ENCODE data around the gene SLC22A1. TPM values are rescaled to one million over a fixed set of nuclear protein-coding genes. Genes with fewer than 3 reads are reported as not detected.
A peak's percentile ranks its signal among the peaks of the same experiment; 100 is the strongest.
"Not testable (repeated sequence)": the region's sequence is repeated elsewhere in the genome, so short reads cannot be mapped to it uniquely, and the experiment has no call there.

SLC22A1 gene
- polyA plus RNA-seq, 1 donor from 2014 or later: 0.18 TPM

- Mint-ChIP-seq H3K27ac (no peak overlapping the region), H3K27me3 (peaks cover 4% of the 10 kb centered on the region), H3K36me3 (no peaks in the 10 kb centered on the region), H3K4me3 (no peak overlapping the region), H3K9me3 (peaks cover 0 to 4% (median 2%) of the 10 kb centered on the region in 3 donors), H3K4me1 (no peaks in the 10 kb centered on the region)
These were observed 39.5 kb downstream of the SLC22A1 start for GRCh38 chr6:160160929-160161646.

DNA sequence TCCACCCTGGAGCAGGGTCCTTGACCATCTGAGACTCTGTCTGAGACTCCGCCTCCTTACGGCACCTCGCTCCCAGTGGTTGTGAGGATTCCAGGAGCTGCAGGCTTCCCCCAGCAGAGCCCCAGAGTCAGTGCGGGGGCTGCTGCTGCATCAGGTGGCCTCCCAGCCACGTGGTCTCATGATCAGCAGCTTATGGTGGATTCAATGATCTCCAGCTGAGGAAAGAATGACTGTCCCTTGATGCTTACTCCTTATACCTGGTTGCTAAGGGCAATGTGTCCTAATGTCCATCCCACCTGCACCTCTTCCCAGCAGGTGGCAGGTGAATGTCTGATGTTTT, 40.0 kb downstream of the SLC22A1 start:
- Mint-ChIP-seq H3K27me3 (peaks cover 4% of the 10 kb centered on the region), H3K4me3 (no peak overlapping the region), H3K4me1 (no peaks in the 10 kb centered on the region)

GRCh38 chr6:160162030-160162566, 40.5 kb downstream of the SLC22A1 start:
- no peaks in the 10 kb centered on the region for H3K4me1 Mint-ChIP-seq
- H3K36me3 Mint-ChIP-seq: no peaks in the 10 kb centered on the region
- H3K27ac Mint-ChIP-seq: peak overlapping the region in 1 of 3 donors; percentile 29
- H3K27me3 Mint-ChIP-seq: peaks cover 4% of the 10 kb centered on the region
- H3K9me3 Mint-ChIP-seq: peaks cover 0 to 4% (median 2%) of the 10 kb centered on the region in 3 donors
- H3K4me3 Mint-ChIP-seq: no peak overlapping the region

More for the DNA sequence above, 40.0 kb downstream of the SLC22A1 start:
- Mint-ChIP-seq H3K9me3 (peaks cover 0 to 4% (median 2%) of the 10 kb centered on the region in 3 donors), H3K36me3 (no peaks in the 10 kb centered on the region), H3K27ac (no peak overlapping the region)

DNA sequence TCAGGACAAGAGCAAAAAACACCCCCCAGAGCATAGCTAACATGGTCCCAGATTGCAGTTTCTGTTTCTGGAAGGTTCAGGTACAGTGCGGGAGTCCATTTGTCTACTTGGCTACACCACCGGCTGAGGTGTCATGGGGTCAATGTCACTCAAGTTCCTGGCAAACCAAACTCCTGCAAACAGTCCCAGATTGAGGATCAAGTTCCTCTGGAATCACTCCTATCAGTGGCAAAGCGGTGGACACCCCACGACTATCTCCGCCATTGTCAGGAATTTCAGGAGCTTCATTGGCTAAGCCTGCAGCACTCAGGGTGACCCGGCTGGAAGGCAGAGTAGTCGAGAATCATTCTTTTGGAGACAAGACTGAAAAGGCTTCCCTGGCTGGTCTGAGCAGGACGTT, 41.8 kb downstream of the SLC22A1 start:
- H3K9me3 Mint-ChIP-seq: peaks cover 0 to 5% (median 4%) of the 10 kb centered on the region in 3 donors
- H3K27ac Mint-ChIP-seq: no peak overlapping the region
- H3K27me3 Mint-ChIP-seq: peaks cover 4% of the 10 kb centered on the region
- no peaks in the 10 kb centered on the region for H3K36me3 Mint-ChIP-seq
- no peaks in the 10 kb centered on the region for H3K4me1 Mint-ChIP-seq
- no peak overlapping the region for H3K4me3 Mint-ChIP-seq

DNA sequence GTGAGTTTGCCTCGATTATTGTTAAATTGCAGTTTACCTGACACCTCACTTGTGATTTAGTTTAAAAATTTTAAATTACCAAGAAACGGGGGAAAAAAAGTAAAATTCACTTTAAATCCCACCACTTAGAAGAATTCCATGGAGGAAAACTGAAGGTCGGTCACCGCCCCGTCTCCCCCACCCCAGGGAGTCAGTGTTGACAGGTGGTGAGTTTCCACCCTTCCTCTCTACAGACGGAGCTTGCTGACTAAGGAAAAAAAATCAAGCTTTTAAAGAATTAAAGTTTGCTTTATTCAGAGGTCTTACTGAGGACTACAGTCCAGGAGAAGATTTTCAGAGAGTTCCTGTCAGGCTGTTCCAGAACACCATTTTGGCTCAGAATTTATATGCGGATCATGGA, 42.3 kb downstream of the SLC22A1 start:
- Mint-ChIP-seq H3K36me3 (peaks cover 2% of the 10 kb centered on the region), H3K27ac (no peak overlapping the region), H3K4me1 (no peaks in the 10 kb centered on the region), H3K27me3 (peaks cover 4% of the 10 kb centered on the region), H3K9me3 (peaks cover 0 to 5% (median 4%) of the 10 kb centered on the region in 3 donors), H3K4me3 (no peak overlapping the region)

GRCh38 chr6:160165928-160166327, 44.3 kb downstream of the SLC22A1 start:
- not testable (repeated sequence) for H3K27ac Mint-ChIP-seq, H3K36me3 Mint-ChIP-seq, H3K27me3 Mint-ChIP-seq, H3K4me3 Mint-ChIP-seq, H3K9me3 Mint-ChIP-seq, H3K4me1 Mint-ChIP-seq

GRCh38 chr6:160167604-160168399, 46.2 kb downstream of the SLC22A1 start:
- Mint-ChIP-seq H3K4me3 (no peak overlapping the region), H3K27ac (no peak overlapping the region), H3K27me3 (peaks cover 7% of the 10 kb centered on the region)

DNA sequence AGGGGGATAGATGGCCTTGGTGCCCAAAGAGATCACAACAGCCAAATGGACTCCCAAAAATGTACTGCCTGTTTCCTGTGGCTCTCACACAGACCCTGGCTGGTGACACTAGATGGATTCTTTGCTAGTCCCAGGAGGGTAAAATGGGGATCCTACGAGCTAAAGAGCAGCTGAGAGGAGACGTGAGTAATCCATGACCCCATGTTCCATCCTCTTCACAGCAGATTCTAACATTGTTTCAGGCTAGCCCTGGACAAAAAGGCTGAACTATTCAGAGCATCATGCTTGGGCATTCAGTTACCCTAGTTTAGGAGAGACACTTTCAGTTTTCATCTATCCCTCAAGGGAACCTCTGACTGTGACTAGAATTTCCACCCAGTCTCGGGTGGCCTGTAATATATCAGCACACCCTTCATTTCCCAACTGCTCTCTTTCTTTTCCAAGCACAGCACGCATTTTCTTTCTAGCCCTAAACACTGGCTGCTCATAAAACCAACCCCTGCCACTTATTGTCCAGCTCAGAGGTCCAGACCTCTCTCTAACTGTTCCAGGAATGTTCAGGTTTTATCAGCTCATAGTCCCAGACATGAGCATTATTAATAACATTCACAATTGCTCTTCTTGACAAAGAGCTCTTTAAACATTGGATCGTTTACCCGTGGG, 48.5 kb downstream of the SLC22A1 start:
- Mint-ChIP-seq H3K9me3 (peaks cover under 1 to 5% (median 3%) of the 10 kb centered on the region in 3 donors), H3K27me3 (peaks cover 6% of the 10 kb centered on the region), H3K4me3 (no peak overlapping the region), H3K27ac (no peak overlapping the region), H3K36me3 (peaks cover 2% of the 10 kb centered on the region), H3K4me1 (no peaks in the 10 kb centered on the region)

More at GRCh38 chr6:160167604-160168399, 46.2 kb downstream of the SLC22A1 start:
- peaks cover 3 to 5% (median 4%) of the 10 kb centered on the region in 3 donors for H3K9me3 Mint-ChIP-seq
- no peaks in the 10 kb centered on the region for H3K4me1 Mint-ChIP-seq
- H3K36me3 Mint-ChIP-seq: peaks cover 2% of the 10 kb centered on the region

GRCh38 chr6:160172704-160173103, 51.1 kb downstream of the SLC22A1 start:
- Mint-ChIP-seq H3K27ac (no peak overlapping the region), H3K9me3 (peaks cover 0 to 3% (median 0%) of the 10 kb centered on the region in 3 donors), H3K4me3 (no peak overlapping the region), H3K4me1 (no peaks in the 10 kb centered on the region), H3K27me3 (peaks cover 7% of the 10 kb centered on the region), H3K36me3 (peaks cover 2% of the 10 kb centered on the region)

DNA sequence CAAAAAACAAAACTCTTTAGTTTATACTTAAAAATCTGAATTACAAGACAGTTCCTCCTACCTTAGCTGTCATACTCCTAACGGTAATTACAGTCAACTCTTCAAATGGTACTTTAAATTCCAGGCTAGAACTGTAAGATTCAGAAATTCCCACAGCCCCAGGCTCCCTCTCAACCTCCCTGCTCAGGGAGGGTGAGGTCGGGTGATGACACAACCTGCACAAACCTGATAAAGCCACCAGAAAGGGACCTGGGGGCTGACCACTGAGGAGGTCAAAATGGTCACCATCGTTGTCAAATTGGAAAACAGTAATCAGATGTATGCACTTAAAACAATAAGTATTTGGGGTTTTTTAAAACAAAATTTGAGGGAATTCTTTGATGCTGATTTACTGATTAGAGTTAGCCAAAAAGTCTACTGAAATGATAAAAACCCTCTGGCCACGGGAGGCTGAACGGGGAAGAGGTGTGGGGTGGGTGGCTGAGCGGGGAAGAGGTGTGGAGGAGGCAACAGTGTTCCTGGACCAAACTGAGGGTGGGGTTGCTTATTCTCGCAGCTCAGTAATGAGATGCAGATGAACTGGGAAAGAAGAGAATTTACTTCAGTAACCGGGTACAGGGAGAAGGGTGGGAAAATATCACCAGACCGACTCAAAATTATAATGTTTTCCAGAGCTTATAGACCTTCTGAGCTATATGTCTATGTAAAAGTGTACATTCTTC, 52.4 kb downstream of the SLC22A1 start:
- H3K27ac Mint-ChIP-seq: no peak overlapping the region
- H3K27me3 Mint-ChIP-seq: peaks cover 7% of the 10 kb centered on the region
- H3K4me1 Mint-ChIP-seq: no peaks in the 10 kb centered on the region
- peaks cover 0 to 3% (median 2%) of the 10 kb centered on the region in 3 donors for H3K9me3 Mint-ChIP-seq
- no peaks in the 10 kb centered on the region for H3K36me3 Mint-ChIP-seq
- H3K4me3 Mint-ChIP-seq: no peak overlapping the region

GRCh38 chr6:160174681-160175080, 53.1 kb downstream of the SLC22A1 start:
- H3K27ac Mint-ChIP-seq: no peak overlapping the region
- no peak overlapping the region for H3K4me3 Mint-ChIP-seq
- H3K4me1 Mint-ChIP-seq: no peaks in the 10 kb centered on the region
- H3K9me3 Mint-ChIP-seq: peaks cover 0 to 3% (median 2%) of the 10 kb centered on the region in 3 donors
- H3K36me3 Mint-ChIP-seq: no peaks in the 10 kb centered on the region
- peaks cover 7% of the 10 kb centered on the region for H3K27me3 Mint-ChIP-seq

DNA sequence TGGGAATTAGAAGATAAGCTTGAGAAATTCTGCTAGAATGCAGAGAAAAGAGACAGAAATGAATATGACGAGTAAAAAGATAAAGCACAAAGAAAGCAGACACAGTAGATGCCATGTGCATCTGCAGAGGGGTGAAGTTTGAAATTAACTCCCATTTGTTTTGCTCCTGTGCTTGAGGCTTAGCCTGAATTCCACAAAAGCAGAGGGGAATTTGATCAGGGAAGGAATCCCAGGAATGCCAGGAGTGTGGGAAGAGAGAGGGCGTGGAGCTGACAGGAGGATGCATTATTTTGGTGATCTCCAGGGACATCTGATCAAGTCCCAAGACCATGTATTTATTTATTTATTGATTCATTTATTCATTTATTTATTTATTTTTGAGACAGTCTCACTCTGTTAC, 55.6 kb downstream of the SLC22A1 start:
- Mint-ChIP-seq H3K4me3 (no peak overlapping the region), H3K27me3 (peaks cover 3% of the 10 kb centered on the region), H3K4me1 (no peaks in the 10 kb centered on the region), H3K27ac (no peak overlapping the region), H3K36me3 (no peaks in the 10 kb centered on the region), H3K9me3 (peaks cover 0 to 2% (median 0%) of the 10 kb centered on the region in 3 donors)

GRCh38 chr6:160178271-160178670, 56.7 kb downstream of the SLC22A1 start:
- no peak overlapping the region for H3K27ac Mint-ChIP-seq
- peaks cover 3% of the 10 kb centered on the region for H3K27me3 Mint-ChIP-seq
- no peak overlapping the region for H3K4me3 Mint-ChIP-seq
- H3K9me3 Mint-ChIP-seq: peaks cover 0 to 2% (median 0%) of the 10 kb centered on the region in 3 donors
- H3K36me3 Mint-ChIP-seq: no peaks in the 10 kb centered on the region
- H3K4me1 Mint-ChIP-seq: no peaks in the 10 kb centered on the region

DNA sequence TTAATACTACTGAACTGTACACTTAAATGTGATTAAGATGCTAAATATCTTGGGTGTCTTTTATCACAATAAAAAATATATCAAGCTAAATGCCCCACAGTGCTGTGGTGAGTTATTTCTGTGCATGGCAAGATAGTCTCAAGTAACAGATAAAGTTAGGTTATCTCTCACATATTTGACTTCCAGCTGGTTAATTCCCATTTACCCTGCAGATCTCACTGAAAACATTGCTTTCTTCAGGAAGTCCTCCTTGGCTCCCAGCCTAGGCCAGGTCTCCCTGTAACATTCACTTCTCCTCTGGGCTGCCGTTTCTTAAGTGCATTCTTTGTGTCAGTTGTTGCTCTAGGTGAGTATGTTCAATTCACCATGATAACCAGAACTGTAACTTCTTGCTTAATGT, 59.1 kb downstream of the SLC22A1 start:
- H3K27me3 Mint-ChIP-seq: peaks cover under 1% of the 10 kb centered on the region
- H3K36me3 Mint-ChIP-seq: no peaks in the 10 kb centered on the region
- H3K9me3 Mint-ChIP-seq: peaks cover 0 to 5% (median 2%) of the 10 kb centered on the region in 3 donors
- no peaks in the 10 kb centered on the region for H3K4me1 Mint-ChIP-seq
- H3K4me3 Mint-ChIP-seq: no peak overlapping the region
- H3K27ac Mint-ChIP-seq: no peak overlapping the region

Measured in IgD-negative memory B cell (primary cell).